ENCODE data around the gene GNB4.

The GNB4 gene

GRCh38 chr3:179404307-179404706 is 47.0 kb downstream of the GNB4 start:
- H3K4me3 ChIP-seq (ENCODE audit: low read depth, low read length), result no peak overlapping the region
- H3K9me3 ChIP-seq, result no peaks in the 10 kb centered on the region
- H3K27me3 ChIP-seq, result no peaks in the 10 kb centered on the region
- TF ChIP-seq, protein P1, sequence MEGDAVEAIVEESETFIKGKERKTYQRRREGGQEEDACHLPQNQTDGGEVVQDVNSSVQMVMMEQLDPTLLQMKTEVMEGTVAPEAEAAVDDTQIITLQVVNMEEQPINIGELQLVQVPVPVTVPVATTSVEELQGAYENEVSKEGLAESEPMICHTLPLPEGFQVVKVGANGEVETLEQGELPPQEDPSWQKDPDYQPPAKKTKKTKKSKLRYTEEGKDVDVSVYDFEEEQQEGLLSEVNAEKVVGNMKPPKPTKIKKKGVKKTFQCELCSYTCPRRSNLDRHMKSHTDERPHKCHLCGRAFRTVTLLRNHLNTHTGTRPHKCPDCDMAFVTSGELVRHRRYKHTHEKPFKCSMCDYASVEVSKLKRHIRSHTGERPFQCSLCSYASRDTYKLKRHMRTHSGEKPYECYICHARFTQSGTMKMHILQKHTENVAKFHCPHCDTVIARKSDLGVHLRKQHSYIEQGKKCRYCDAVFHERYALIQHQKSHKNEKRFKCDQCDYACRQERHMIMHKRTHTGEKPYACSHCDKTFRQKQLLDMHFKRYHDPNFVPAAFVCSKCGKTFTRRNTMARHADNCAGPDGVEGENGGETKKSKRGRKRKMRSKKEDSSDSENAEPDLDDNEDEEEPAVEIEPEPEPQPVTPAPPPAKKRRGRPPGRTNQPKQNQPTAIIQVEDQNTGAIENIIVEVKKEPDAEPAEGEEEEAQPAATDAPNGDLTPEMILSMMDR (IDR thresholded peaks at IDR 0.05; ENCODE audit: low read depth, low read length), result no peak
- peaks cover 18% of the 10 kb centered on the region for H3K36me3 ChIP-seq
- no peak for DNase-seq
- no peaks in the 10 kb centered on the region for H3K4me1 ChIP-seq

- no peak for DNase-seq
- Histone ChIP-seq H3K9me3 (no peaks in the 10 kb centered on the region), H3K4me3 (ENCODE audit: low read depth, low read length) (no peak overlapping the region), H3K36me3 (peaks cover 18% of the 10 kb centered on the region), H3K27me3 (no peaks in the 10 kb centered on the region), H3K4me1 (no peaks in the 10 kb centered on the region)
- TF ChIP-seq, protein P1 (IDR thresholded peaks at IDR 0.05; ENCODE audit: low read depth, low read length), result no peak
These were observed 48.3 kb downstream of the GNB4 start for GRCh38 chr3:179402963-179403362.

DNA sequence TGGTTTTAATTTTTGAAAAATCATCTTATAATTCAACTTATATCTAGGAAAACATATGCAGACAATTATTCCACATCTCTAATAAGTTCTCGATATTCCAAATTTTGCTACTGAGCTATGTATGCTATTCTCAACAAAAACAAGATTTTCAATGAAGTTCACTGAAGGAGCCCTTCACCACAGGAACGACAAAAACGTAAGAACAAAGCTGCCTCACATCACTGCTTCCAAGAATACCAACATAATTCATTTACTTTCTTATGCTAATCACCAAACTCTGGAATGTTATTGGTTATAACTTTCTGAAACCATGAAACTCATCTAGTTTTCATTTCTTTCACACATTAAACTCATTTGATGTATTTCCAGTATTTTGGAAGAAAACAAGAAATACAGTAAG is 49.7 kb downstream of the GNB4 start:
- TF ChIP-seq, protein P1 (IDR thresholded peaks at IDR 0.05; ENCODE audit: low read depth, low read length), result no peak
- Histone ChIP-seq H3K4me3 (ENCODE audit: low read depth, low read length) (no peak overlapping the region), H3K9me3 (no peaks in the 10 kb centered on the region), H3K27me3 (no peaks in the 10 kb centered on the region), H3K4me1 (no peaks in the 10 kb centered on the region), H3K36me3 (peaks cover 16% of the 10 kb centered on the region)
- DNase-seq, result no peak

DNA sequence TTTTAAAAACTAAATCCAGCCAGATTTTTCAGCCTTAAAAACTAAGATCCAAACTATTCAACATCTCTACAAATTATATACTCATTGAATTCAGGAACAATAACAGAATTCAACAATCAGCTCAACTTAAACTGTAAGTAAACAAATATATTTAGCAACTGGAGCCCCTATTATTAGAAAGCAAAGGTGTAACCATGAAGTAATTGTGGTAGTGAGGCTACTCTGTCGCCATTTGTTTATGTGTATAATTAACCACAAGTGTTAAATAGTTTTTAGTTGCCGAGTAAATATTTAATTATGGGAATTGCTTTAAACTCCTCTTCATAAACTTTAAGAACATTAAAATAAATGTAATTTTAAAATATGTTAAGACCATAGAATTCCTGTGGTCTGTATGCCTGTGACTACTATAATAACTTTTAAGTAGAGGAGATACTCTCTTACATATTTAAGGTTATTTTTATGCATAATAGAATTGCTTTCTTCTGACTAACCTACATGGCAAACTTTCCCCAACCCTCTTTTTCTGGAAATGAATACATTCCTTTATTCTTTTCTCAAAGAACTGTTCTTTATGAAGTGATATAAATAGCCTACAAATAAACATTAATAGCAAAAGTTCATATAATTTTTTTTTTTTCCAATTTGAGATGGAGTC is 52.6 kb downstream of the GNB4 start:
- DNase-seq, result no peak
- Histone ChIP-seq H3K4me3 (ENCODE audit: low read depth, low read length) (no peak overlapping the region), H3K4me1 (no peaks in the 10 kb centered on the region), H3K27me3 (no peaks in the 10 kb centered on the region), H3K9me3 (no peaks in the 10 kb centered on the region), H3K36me3 (peaks cover 16% of the 10 kb centered on the region)
- TF ChIP-seq, protein P1 (IDR thresholded peaks at IDR 0.05; ENCODE audit: low read depth, low read length), result no peak

- TF ChIP-seq, protein P1 (IDR thresholded peaks at IDR 0.05; ENCODE audit: low read depth, low read length), result no peak
- no peaks in the 10 kb centered on the region for H3K4me1 ChIP-seq
- no peak overlapping the region for H3K4me3 ChIP-seq (ENCODE audit: low read depth, low read length)
- no peak for DNase-seq
- no peaks in the 10 kb centered on the region for H3K9me3 ChIP-seq
- H3K36me3 ChIP-seq, result peaks cover 21% of the 10 kb centered on the region
- no peaks in the 10 kb centered on the region for H3K27me3 ChIP-seq
These were observed 59.4 kb downstream of the GNB4 start for GRCh38 chr3:179391906-179392305.

GRCh38 chr3:179376474-179376873 is 74.8 kb downstream of the GNB4 start:
- no peak overlapping the region for H3K4me3 ChIP-seq (ENCODE audit: low read depth, low read length)
- DNase-seq, result no peak
- H3K9me3 ChIP-seq, result no peaks in the 10 kb centered on the region
- TF ChIP-seq, protein P1 (IDR thresholded peaks at IDR 0.05; ENCODE audit: low read depth, low read length), result no peak
- no peaks in the 10 kb centered on the region for H3K4me1 ChIP-seq
- H3K36me3 ChIP-seq, result peaks cover 14% of the 10 kb centered on the region
- H3K27me3 ChIP-seq, result no peaks in the 10 kb centered on the region
